Measurements from ENCODE around the gene GLP2R.

GLP2R gene

DNA sequence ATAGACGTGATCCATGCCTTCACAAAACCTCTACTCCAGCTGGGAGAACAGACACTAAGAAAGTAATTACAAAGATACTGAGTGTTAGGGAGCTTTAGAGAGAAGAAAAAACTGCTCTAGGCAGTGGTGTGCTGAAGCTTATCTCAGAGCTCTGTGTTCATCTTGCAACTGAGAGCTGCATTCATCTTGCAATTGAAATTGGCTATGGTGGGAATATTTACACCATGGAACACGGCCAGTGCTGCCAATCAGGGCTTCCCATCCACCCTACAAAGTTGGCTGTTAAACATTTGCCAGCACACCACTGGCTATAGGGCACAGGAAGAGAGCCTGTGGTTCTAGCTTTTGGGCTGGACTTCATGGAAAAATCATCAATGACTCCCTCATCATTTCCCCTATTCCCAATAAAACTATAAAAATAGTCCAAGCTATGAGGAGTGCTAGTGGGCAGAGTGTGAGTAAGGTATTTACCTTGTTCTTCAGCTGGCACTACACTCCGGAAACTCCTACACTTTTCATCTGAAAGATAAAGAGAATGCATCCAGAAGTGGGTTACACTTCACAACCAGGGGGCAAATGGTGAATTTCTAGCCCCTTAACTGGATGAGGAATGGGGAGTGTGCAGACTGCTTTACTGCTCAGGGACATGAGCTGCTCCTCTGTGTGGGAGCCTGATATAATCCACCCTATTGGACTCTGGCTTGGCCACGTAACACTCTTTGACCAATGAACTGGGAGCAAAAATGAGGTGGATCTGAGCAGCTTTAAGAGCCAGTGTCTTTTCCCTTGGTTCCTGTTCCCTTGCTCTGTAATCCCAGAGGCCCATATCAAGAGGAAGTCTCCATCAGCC is 15.4 kb upstream of the GLP2R start:
- no peak for DNase-seq (ENCODE audit: low read depth)
- H3K4me3 ChIP-seq (ENCODE audit: low read depth, low read length), result no peak overlapping the region

DNA sequence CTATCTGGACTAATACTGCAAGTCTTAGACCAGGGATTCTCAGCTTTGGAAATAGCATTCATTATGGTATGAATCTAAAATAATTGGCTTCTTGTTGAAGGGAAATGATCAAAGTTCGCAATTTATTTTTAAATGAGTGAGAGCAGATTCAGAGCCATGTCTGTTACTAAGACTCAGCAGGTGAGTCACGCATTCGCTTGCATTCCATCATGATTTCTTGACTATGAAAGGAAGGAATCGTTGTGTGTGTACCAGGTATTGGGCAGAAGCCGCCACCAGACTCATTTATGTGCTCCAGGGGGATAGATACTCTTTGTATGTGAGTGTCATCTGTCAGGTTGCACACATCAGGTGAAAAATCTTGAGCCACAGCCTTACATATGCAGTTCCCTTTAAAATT is 14.6 kb upstream of the GLP2R start:
- no peak overlapping the region for H3K4me3 ChIP-seq (ENCODE audit: low read depth, low read length)
- no peak for DNase-seq (ENCODE audit: low read depth)

DNA sequence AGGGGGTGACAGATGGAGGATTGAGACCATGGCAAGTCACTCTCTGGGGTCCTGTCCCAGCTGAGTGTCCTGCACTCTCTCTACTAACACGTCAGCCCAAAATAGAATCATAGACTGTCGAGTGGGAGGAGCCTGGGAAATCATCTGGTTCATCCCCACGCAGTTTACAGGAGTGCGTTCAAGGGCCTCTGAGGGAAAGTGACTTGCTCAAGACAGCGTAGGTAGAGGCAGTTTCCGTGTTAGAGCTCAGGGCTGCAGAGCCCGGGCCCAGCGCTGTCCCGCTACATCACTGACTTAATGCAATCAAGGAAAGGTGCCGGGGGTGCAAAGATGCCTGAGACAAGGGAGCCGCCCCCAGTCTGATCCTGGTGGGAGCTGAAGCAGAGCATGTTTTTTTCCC is 14.2 kb upstream of the GLP2R start:
- DNase-seq (ENCODE audit: low read depth), result no peak
- no peak overlapping the region for H3K4me3 ChIP-seq (ENCODE audit: low read depth, low read length)

DNA sequence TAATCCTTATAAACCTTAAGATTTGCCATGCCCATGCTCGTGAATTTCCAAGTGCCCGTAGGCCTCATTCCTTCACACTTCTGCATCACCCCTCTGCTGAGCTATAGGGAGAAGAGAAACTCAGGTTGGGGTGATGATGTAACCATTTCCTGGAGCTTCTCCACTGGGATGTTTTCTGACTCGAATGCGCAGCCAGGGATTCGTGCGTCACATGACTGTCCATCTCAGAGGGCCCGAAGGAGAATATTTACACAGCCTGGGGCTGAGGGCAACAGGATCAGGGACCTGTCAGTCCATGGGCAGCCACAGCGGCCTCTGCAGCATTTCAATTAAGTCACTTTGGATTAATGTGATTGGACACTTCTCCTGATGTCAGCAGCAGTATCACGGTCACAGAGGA is 12.6 kb upstream of the GLP2R start:
- DNase-seq (ENCODE audit: low read depth), result no peak
- no peak overlapping the region for H3K4me3 ChIP-seq (ENCODE audit: low read depth, low read length)

DNA sequence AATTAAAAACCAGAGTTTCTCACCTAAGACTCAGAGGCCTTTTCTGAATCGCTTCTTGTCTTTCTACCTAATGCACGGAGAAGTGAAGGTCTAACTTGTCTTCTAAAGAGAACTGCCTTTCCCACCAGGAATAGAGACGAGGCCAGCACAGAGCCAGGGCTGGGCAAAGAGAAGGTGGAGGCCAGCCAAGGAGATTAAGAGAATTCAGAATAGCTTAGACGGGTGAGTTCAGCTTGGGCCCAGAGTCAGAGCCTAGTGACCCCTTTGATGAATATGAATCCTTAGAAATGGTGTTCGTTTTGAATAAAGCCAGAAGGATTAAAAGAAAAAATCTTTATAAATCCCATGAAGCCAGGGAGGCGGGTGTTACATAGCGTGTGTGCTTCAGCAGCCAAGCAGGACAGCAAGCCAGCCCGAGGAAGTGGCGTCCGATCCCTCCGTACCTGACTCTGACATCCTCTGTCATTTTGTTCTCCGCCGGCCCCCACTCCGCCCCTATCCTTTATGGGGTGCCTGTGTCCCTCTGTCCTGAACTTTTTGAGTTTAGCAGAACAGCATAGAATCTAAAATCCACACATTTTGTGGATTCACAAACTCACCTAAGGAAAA is 11.3 kb upstream of the GLP2R start:
- DNase-seq (ENCODE audit: low read depth), result no peak
- no peak overlapping the region for H3K4me3 ChIP-seq (ENCODE audit: low read depth, low read length)

DNA sequence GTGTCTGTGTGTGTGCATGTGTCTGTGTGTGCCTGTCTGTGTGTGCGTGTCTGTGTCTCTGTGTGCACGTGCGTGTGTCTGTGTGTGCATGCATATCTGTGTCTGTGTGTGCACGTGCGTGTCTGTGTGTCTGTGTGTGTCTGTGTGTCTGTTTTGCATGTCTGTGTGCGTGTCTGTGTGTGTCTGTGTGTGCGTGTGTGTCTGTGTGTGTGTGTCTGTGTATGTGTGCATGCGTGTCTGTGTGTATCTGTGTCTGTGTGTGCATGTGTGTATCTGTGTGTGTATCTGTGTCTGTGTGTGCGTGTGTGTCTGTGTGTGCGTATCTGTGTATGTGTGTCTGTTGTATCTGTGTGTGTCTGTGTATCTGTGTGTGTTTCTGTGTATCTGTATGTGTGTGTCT is 9.3 kb upstream of the GLP2R start:
- DNase-seq (ENCODE audit: low read depth), result no peak
- H3K4me3 ChIP-seq (ENCODE audit: low read depth, low read length), result no peak overlapping the region

DNA sequence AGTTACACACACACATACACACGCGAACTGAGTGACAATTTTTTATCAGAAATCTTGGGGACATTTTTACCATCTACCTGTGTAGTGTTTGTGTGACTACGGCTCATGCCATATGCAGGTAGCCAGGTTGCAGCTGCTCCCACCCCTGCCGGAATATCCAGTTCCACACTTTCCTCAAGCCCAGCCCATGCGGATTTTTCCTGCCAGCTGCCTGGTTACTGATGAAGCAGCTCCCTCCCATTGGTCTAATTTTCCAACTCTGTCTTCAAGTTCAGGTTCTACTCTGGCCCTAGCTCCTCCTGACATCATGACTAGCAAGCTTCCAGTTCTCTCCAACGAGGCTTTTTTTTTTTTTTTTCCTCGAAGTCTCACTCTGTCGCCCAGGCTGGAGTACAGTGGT is 8.6 kb upstream of the GLP2R start:
- no peak for DNase-seq (ENCODE audit: low read depth)
- no peak overlapping the region for H3K4me3 ChIP-seq (ENCODE audit: low read depth, low read length)

DNA sequence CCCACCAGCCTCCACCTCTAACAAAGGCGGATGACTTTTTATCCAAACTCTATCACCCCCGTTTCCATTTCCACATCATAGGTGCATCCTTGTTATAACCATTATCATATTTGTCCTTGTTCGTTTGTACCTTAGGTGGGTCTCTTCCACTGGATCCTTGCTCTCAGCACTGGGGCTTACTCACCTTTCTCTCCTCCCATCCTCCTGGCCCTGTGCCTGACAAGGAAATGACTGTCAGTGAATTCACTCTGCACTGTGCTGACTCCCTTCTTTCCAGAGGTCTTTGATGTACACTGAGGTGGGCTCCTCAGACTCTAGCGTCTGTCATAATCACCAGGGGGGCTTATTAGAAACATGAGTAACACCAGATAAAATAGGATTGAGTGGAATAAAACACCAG is 7.0 kb upstream of the GLP2R start:
- no peak overlapping the region for H3K4me3 ChIP-seq (ENCODE audit: low read depth, low read length)
- no peak for DNase-seq (ENCODE audit: low read depth)

DNA sequence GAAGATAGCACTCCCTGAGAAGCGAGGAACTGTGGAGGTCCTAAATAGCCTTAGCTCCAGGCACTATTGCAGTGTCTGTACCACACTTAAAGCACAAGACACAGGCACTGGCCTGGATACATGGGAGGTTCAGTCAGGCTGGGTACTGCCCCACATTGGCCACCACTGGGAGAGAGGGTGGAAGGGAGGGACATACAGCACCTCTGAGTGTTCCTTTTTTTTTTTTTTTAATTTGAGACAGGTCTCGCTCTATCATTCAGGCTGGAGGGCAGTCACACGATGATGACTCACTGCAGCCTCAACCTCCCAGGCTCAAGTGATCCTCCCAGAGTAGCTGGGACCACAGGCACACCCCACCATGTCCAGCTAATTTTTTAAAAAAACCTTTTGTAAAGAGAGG is 5.3 kb upstream of the GLP2R start:
- DNase-seq (ENCODE audit: low read depth), result no peak
- no peak overlapping the region for H3K4me3 ChIP-seq (ENCODE audit: low read depth, low read length)

DNA sequence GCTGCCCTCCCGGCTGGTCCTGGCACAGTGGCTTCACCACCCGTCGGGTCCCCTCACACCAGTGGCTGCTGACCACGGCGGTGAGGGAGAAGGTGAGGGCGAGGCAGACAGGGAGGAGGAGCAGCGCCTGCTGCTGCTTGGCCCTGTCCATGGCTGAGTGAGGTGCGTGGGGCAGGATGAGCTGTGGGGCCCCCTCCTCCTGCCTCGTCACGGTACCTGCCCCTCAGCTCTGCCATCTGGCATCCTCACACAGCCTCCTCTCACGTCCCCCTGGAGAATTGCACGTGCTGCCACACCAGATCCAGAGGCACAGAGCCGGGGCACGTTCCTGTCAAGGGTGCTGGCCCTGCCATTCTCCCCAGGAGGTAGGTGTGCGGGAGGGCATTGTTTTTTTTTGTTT is 3.8 kb upstream of the GLP2R start, which contains the start of gene GSG1L2:
Gene GSG1L2 (minus strand): TSS at position 159 of the 400 bp plus-strand sequence. CDS start 8 bp downstream, at position 151.
- H3K4me3 ChIP-seq (ENCODE audit: low read depth, low read length), result no peak within 1 kb of the TSS
- DNase-seq (ENCODE audit: low read depth), result no peak

DNA sequence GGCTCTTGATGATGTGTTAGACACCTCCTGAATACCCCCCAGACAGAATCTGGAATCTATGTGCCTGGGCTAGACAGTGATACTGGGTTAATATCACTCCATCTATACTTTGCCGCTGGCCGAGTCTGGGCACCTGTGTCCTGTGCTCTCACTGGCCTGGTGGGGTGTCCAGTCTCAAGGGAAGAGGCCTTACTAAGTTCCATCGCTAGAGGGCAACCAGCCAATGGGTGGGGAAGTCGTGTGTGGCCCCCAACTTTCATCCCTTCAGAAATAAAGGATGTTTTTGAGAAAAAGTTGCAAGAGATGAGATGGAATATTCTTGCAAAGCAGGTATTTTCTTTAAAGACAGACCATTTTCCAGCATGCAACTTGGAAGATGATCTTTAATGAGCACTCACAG is 1.6 kb upstream of the GLP2R start:
- H3K4me3 ChIP-seq (ENCODE audit: low read depth, low read length), result no peak overlapping the region
- no peak for DNase-seq (ENCODE audit: low read depth)

DNA sequence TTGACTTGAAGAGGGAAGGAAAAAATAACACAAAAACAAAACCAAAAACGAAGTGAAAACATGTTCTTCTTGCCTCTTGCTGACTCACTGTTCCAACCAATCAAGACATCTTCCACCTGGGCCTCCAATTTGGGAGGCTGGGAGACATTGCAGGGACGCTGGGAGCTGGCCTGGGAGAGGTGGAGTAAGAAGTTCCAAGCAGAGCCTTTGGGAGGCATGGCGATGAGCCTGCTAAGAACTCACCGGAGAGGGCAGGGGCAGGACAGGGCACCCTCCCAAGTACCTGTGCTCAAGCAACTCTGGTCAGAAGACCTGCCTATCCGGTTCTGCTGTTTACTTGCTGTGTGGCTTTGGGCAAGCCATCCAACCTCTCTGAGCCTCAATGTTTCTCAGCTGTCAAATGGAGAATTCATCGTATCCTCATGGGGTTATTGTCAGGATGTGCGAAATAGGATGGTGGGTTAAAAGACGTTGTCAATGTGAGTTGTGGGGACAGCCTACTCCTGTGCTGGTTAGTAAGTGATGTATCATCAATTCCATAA is 856 bp upstream of the GLP2R start:
- no peak for DNase-seq (ENCODE audit: low read depth)
- no peak overlapping the region for H3K4me3 ChIP-seq (ENCODE audit: low read depth, low read length)

DNA sequence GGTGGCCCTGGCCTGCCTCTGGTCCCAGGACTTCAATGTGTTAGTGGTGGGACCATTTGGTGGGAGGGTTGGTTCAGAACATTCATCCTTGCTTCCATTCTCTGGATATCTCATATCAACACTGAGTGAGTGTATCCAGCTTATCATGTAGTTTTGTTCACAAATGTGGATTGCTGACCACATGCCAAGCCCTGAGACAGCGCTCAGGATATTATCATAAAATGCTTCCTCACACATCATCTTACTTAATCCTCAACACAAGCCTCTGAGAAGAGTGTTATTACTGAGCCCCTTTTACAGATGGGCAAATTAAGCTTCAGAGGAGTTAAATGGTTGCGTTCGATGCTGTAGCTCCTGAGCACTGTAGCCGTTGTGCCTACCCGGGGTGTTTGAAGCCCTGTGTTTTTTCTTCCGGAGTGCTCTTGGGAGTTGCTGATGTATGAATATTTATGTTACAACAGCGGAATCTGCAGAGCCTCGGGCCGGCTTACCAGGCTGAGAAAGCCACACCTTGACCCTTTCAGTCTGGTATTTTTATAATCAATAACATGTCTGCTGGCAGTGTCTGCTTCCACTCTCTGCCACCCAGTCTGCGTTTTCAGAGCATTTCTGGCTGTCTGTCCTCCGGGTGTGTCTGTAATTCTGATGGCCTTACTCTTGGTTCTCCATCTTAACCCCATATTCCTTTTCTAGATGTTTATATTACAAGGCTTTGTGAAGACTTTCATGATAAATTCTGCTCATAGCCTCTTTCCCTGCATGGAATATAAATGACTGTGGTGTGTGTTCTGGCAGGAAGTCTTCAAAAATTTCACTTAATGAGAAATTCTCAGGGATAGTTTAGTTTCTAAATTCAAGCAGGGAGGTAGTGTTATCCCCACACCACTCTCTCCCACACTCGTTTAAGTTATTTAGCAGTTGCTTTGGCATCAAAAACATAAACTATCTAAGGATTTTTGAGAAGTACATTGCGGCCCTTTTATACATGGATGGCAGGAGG is 2.9 kb downstream of the GLP2R start:
- H3K4me3 ChIP-seq (ENCODE audit: low read depth, low read length), result no peak overlapping the region
- no peak for DNase-seq (ENCODE audit: low read depth)

DNA sequence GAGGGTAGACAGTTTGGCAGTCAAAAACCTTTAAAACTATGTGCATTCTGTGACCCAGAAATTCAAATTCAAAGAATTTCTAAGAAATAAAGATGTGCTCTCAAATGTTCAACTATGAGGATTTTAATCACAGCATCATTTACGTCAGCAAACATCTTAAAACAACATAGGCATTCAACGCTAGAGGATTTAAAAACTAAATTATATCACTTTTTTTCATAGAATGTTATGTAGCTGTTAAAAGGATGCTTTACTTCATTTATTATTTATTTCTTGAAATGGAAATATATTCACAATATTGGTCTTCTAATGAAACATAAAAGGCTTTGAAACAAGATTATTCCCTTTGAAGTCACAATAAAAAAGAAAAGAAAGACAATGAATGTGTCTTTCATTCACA is 3.6 kb downstream of the GLP2R start:
- DNase-seq (ENCODE audit: low read depth), result no peak
- no peak overlapping the region for H3K4me3 ChIP-seq (ENCODE audit: low read depth, low read length)

DNA sequence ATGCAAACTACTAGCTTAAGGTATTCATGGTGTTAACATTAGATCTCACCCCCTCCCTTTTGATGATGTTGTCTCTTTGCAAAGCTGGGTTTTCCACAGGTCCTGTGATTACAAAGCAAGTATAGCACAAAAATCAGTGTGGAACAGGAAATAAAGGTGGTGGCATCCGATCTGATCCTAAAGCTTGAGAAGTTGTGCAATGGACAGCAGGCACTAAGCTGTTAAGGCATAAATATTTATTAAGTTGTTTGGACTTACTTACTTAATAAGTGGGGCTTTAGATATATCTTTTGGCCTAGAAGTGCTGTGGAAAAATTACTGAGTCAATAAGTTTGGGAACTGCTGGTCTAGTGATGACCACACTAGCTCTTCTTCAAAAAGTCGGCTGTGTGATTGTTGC is 5.0 kb downstream of the GLP2R start:
- no peak overlapping the region for H3K4me3 ChIP-seq (ENCODE audit: low read depth, low read length)
- no peak for DNase-seq (ENCODE audit: low read depth)

DNA sequence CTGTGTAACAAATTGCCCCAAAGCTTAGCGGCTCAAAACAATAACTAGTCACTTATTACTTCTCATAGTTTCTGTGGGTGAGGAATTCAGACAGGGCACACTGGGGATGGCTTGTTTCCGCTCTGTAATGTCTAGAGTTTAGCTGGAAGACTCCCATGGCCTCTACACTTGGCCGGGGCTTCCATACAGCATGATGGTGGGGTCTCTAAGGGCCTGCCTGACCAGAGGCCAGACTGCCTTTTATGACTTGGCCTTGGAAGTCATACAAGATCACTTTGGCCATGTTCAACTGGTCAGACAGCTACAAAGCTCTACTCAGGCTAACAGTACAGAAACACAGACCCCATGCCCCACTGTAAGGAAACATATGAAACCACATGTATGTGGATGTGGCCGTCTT is 8.2 kb downstream of the GLP2R start:
- no peak for DNase-seq (ENCODE audit: low read depth)
- H3K4me3 ChIP-seq (ENCODE audit: low read depth, low read length), result no peak overlapping the region

DNA sequence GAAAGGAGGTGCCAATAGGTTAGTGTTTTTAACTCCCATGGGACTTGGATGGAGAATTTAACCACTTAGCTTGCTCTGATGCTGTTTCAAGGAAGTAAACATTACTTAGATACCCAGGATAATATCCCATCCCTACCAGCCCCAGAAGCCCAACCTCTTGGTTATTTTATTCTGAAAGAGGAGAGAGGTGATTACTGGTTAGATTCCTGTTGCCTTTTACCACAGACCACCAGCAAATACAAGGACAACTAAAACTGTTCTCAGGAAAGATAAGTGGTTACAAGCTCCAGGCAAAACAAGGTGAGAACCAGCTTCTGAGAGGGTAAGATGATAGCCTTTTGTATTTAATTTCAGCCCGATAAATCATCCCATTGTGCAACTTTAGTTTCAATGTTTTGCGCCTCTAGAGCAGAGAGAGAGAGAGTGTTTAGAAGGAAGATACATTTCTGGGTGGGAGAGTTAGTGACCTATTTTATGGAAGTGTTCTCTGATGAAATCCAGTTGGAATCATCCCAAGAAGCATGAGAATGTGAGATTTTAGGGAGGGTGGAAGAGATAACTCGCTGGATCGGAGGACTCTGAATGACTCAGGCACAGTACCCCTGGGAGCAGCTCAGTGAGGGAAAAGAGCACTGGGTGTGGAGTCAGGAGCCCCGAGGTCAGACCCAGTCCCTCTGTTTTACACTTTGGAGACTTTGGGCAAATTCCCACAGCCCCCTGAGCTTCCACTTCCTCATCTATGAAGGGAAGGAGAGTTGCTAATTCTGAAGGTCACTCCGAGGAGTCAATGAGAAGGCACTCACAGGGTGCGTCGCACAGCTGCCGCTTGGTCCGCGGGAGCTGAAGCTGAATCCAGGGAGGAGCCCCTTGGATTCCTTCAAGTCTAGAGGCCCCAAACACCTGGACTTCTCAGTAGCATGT is 12.1 kb downstream of the GLP2R start:
- DNase-seq (ENCODE audit: low read depth), result peak; percentile 22
- no peak overlapping the region for H3K4me3 ChIP-seq (ENCODE audit: low read depth, low read length)

DNA sequence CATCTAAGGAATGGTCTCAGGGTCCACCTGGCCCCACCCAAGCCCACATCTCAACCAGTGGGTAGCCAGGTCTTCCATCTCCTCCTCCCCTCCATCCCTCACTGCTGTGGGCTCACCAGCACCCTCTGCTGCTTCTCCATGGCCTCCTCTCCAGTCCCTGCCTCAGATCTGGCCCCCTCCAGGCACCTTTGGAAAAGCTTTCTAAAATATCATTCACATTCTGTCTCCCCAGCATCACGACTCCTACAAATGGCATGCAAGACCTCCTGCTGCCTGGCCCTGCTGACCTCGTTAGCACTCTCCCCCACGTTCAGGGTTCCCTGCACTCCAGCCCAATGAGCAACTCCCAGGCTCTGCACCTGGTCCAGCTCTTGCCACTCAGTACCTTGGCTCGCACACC is 13.7 kb downstream of the GLP2R start:
- DNase-seq (ENCODE audit: low read depth), result no peak
- no peak overlapping the region for H3K4me3 ChIP-seq (ENCODE audit: low read depth, low read length)
